Bronchial epithelial cell (primary cell): ENCODE results near the gene ARID2. TPM values are rescaled to one million over a fixed set of nuclear protein-coding genes. Genes with fewer than 3 reads are reported as not detected.

ENCODE experiments used
- DNase-seq: peaks from one replicate; pipeline ENCODE4 v3.0.0-alpha.2; 2010; ENCODE audit warnings: low read depth
- FAIRE-seq: peaks from 2 replicates; lab custom pipeline; 2011; peaks lifted over from hg19 to GRCh38; lab: Jason Lieb, UNC
- H3K27me3 ChIP-seq: 2 replicates; pipeline ENCODE4 v1.5.1; 2011; ENCODE audit warnings: low read length; ENCODE audit not compliant: control insufficient read depth, insufficient read depth
- H3K36me3 ChIP-seq: 2 replicates; pipeline ENCODE4 v1.5.1; 2011; ENCODE audit warnings: low read length; ENCODE audit not compliant: control insufficient read depth, insufficient read depth
- H3K4me3 ChIP-seq: 2 replicates; pipeline ENCODE4 v1.5.1; 2011; ENCODE audit warnings: mild to moderate bottlenecking, low read depth, low read length, control low read depth
- total RNA-seq: library from RNA; depleted of rRNA; stranded (reverse); fragments of >200 nt; gene quantifications from 2 replicates; pipeline ENCODE4 v1.2.1, GENCODE V29; 2014
- TF ChIP-seq, protein P1 (sequence below): IDR thresholded peaks from 2 replicates; pipeline ENCODE4 v1.5.1; 2011; ENCODE audit warnings: mild to moderate bottlenecking, moderate library complexity, low read length, control low read depth, inconsistent platforms; ENCODE audit not compliant: insufficient read depth, severe bottlenecking

Gene ARID2
- total RNA-seq, 1 donor from 2014 or later: 14.2 TPM

DNA sequence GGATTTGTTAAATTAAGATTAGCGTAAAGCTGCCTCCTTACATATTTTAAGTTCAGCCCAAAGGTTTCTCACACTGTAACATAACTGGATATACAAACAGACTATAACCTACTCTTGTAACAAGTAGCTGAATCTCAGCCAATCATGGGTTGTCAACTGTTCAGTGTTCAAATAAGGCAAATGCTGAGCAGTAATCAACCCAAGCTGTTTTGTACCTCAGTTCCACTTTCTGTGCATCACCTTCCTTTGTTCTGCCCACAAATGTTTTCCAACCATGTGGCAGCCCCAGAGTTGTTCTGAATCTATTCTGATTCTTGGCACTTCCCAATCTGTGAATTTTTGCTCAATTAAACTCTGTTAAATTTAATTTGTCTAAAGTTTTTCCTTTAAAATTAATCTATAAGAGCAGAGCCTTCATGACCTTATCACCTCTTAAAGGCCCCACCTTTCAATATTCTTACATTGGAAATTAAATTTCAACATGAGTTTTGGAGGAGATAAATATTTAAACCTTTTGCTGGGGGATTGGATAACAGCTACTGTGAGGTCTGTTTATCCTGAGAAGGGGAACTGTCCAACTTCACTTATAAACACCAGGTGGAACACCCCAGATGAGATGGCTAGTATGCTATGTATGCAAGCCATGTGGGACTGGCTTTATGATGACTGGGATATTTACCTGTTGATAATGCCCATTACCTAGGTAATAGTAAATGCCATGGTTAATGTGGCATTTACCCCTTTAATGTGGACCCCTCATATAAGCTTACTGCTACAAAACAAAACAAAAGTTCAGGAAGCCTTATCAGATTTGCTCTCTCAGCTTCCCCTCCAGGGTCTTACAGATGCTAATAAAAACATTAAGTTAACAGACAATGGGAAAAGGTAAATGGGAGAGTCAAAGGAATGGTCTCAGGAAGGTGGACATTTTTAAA is 42.2 kb upstream of the ARID2 start:
- no peak for FAIRE-seq
- no peaks in the 10 kb centered on the region for H3K27me3 ChIP-seq

DNA sequence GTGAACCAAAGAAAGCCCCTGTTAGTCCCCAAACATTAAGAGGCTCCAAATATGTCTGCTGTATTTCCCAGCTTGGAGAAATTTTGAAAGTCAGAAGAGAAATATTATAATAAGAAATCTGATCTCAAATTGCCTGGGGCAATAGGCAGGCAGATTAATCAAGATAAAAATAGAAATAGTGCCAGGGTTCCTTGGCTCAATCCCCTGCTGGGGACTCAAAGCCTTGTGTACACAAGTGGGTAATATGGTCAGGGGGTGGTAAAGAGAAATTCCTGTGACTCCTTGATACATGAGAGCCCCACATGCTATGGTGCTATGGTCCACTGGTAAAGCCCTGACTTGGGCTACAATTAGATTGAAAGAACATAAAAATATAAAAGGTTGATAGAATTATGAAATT is 41.3 kb upstream of the ARID2 start:
- TF ChIP-seq, protein P1, sequence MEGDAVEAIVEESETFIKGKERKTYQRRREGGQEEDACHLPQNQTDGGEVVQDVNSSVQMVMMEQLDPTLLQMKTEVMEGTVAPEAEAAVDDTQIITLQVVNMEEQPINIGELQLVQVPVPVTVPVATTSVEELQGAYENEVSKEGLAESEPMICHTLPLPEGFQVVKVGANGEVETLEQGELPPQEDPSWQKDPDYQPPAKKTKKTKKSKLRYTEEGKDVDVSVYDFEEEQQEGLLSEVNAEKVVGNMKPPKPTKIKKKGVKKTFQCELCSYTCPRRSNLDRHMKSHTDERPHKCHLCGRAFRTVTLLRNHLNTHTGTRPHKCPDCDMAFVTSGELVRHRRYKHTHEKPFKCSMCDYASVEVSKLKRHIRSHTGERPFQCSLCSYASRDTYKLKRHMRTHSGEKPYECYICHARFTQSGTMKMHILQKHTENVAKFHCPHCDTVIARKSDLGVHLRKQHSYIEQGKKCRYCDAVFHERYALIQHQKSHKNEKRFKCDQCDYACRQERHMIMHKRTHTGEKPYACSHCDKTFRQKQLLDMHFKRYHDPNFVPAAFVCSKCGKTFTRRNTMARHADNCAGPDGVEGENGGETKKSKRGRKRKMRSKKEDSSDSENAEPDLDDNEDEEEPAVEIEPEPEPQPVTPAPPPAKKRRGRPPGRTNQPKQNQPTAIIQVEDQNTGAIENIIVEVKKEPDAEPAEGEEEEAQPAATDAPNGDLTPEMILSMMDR: no peak
- no peak overlapping the region for H3K4me3 ChIP-seq
- DNase-seq (no peak), FAIRE-seq (no peak)
- H3K27me3 ChIP-seq: no peaks in the 10 kb centered on the region
- H3K36me3 ChIP-seq: no peaks in the 10 kb centered on the region

More for the DNA sequence above, 42.2 kb upstream of the ARID2 start:
- DNase-seq: no peak
- Histone ChIP-seq H3K36me3 (no peaks in the 10 kb centered on the region), H3K4me3 (no peak overlapping the region)
- TF ChIP-seq, protein P1: no peak

DNA sequence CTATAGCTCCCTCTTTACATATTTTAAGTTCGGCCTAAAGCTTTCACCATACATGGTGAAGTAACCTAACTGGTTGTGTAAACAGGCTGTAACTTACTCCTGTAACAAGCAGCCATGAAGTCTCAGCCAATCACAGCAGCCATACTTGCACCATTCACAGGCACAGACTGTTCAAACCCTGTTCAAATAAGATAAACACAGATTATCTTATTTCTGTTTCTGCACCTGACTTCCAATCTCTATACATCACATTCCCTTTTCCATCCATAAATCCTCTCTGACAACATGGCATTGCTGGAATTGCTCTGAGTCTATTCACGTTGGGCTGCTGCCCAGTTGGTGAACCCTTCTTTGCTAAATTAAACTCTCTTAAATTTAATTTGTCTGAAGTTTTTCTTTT is 34.5 kb upstream of the ARID2 start:
- FAIRE-seq (no peak), DNase-seq (no peak)
- Histone ChIP-seq H3K27me3 (no peaks in the 10 kb centered on the region), H3K36me3 (no peaks in the 10 kb centered on the region), H3K4me3 (no peak overlapping the region)
- TF ChIP-seq, protein P1: no peak

DNA sequence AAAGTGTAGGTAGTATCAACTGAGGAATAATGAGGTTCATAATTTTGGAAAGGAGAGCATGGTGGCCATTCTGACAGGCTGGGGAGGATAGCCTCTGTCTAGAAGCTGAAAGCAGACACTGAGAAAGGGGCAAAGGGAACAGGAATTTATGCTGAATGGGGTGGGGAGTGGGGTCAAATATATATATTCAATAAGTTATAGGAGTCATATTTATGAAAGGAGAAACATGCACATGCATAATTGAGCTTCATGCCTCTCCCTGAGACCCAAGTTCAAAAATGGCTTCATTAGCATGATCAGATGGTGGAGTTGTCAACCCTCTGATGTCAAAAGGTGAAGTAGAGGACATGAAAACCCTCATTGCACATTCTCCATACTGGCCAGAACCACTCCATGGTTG is 33.9 kb upstream of the ARID2 start:
- FAIRE-seq: no peak
- H3K27me3 ChIP-seq: no peaks in the 10 kb centered on the region
- H3K36me3 ChIP-seq: no peaks in the 10 kb centered on the region
- TF ChIP-seq, protein P1: no peak
- DNase-seq: no peak
- no peak overlapping the region for H3K4me3 ChIP-seq

DNA sequence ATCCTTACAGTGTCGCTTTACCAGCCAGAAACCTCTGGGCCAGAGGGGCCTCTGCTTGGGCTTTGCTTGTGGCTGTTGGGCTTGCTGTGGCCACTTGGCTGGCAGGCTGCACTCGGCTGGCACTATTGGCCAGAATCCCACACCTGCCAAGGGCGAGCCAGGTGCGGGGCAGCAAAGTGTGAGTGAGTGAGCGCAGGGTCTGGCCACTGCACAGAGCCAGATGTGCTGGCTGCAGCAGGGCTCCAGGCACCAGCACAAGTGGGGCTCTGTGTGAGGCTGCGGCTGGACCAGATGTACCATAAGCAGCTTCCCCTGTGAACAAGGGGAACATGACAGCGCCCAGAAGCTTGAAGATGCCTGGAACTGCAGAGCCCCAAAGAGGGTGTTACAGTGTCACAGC is 33.5 kb upstream of the ARID2 start:
- Histone ChIP-seq H3K27me3 (no peaks in the 10 kb centered on the region), H3K4me3 (no peak overlapping the region), H3K36me3 (no peaks in the 10 kb centered on the region)
- TF ChIP-seq, protein P1: no peak
- no peak for DNase-seq
- FAIRE-seq: no peak
